Activated naive CD4-positive, alpha-beta T cell treated with anti-CD3 and anti-CD28 coated beads for 36 hours (primary cell): ENCODE results near the gene PEPD. TPM values are rescaled to one million over a fixed set of nuclear protein-coding genes. Genes with fewer than 3 reads are reported as not detected.

Source experiments
- CTCF ChIA-PET: fragments of 350-600 bp; sonication (Branson Sonifier 250); formaldehyde crosslinking; loops from one replicate; lab custom pipeline; 2021; ENCODE audit warnings: antibody characterized with exemption; lab: Charles Lee
- DNase-seq: peaks from one replicate; pipeline ENCODE4 v3.0.0-alpha.2; 2020
- H3K27ac Mint-ChIP-seq: one replicate; pipeline ENCODE4 v1.8.0; 2021; ENCODE audit warnings: mild to moderate bottlenecking, mixed read lengths
- H3K27me3 Mint-ChIP-seq: one replicate; pipeline ENCODE4 v1.8.0; 2021; ENCODE audit warnings: low read depth, mixed read lengths
- H3K36me3 Mint-ChIP-seq: one replicate; pipeline ENCODE4 v1.8.0; 2021; ENCODE audit warnings: low read depth, mixed read lengths
- H3K4me1 Mint-ChIP-seq: one replicate; pipeline ENCODE4 v1.8.0; 2021; ENCODE audit warnings: low read depth, mixed read lengths
- H3K4me3 Mint-ChIP-seq: one replicate; pipeline ENCODE4 v1.8.0; 2021; ENCODE audit warnings: mild to moderate bottlenecking, moderate library complexity, mixed read lengths
- H3K9me3 Mint-ChIP-seq: one replicate; pipeline ENCODE4 v1.8.0; 2021; ENCODE audit warnings: mixed read lengths
- intact Hi-C: fragments of 100-400 bp; cut with micrococcal nuclease; formaldehyde crosslinking; loops from one replicate; pipeline ENCODE4 v1.15.1; 2023
- total RNA-seq, 2 experiments: library from RNA; stranded (reverse); gene quantifications; one replicate each; pipeline ENCODE4 v1.2.3, GENCODE V29; 2021

PEPD gene
- total RNA-seq, 2 experiments from 2014 or later, result 31.9 to 35.8 TPM

GRCh38 chr19:33472691-33473652, 48.6 kb downstream of the PEPD start:
- H3K4me1 Mint-ChIP-seq, result no peaks in the 10 kb centered on the region
- CTCF ChIA-PET, result interaction anchor here (0.5 to 0.9 kb wide), 3 partner anchors 40 to 364 kb away, joined by 3 read pairs; no protein-coding TSS in a partner anchor
- peaks cover 13% of the 10 kb centered on the region for H3K36me3 Mint-ChIP-seq
- intact Hi-C loops, result no loop called here
- no peaks in the 10 kb centered on the region for H3K27me3 Mint-ChIP-seq
- H3K9me3 Mint-ChIP-seq, result no peaks in the 10 kb centered on the region
- H3K27ac Mint-ChIP-seq, result no peak overlapping the region
- no peak for DNase-seq
- H3K4me3 Mint-ChIP-seq, result no peak overlapping the region

GRCh38 chr19:33472226-33472625, 49.4 kb downstream of the PEPD start:
- Mint-ChIP-seq H3K27ac (no peak overlapping the region), H3K9me3 (no peaks in the 10 kb centered on the region), H3K4me1 (no peaks in the 10 kb centered on the region), H3K4me3 (no peak overlapping the region), H3K27me3 (no peaks in the 10 kb centered on the region), H3K36me3 (peaks cover 6% of the 10 kb centered on the region)
- intact Hi-C loops, result no loop called here
- DNase-seq, result no peak
- CTCF ChIA-PET, result no interaction called here

- intact Hi-C loops, result no loop called here
- Mint-ChIP-seq H3K27ac (no peak overlapping the region), H3K9me3 (no peaks in the 10 kb centered on the region), H3K27me3 (no peaks in the 10 kb centered on the region), H3K4me3 (no peak overlapping the region), H3K36me3 (peaks cover 2% of the 10 kb centered on the region), H3K4me1 (no peaks in the 10 kb centered on the region)
- CTCF ChIA-PET, result no interaction called here
- DNase-seq, result no peak
Observed at GRCh38 chr19:33471111-33471996, 50.2 kb downstream of the PEPD start.

DNA sequence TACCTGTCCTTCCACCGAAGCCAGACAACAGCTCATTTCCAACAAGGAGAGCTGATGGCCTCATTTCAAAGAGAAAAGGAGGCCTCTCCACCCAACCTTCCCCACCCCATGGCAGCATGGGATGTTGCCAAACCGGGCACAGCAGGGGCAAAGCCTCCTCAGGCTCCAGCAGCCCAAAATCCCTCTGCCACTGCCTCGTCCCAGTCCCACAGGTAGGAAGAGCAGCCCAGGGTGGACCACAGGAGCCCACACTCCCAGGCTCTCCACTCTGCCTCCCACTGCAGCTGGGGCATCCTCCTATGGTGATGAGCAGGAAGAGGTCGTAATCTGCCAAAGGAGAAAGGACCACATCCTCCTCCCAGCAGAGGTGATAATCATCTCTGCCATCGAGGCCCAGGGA, 50.9 kb downstream of the PEPD start:
- CTCF ChIA-PET, result no interaction called here

DNA sequence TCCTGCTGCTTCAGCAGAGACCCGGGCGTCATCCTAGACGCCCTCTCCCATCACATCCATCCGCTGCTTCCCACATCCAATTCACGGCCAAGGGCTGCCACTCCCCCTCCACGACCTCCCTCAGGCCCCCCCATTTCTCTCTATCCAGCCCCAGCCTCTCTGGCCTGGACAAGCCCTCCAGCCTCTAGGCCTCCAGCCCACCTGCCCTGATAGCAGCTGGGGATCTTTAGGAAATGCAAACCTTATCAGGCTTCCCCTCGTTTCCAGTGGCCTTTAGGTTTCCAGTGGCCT, 51.6 kb downstream of the PEPD start:
- H3K27me3 Mint-ChIP-seq, result no peaks in the 10 kb centered on the region
- no peaks in the 10 kb centered on the region for H3K4me1 Mint-ChIP-seq
- CTCF ChIA-PET, result no interaction called here
- DNase-seq, result no peak
- H3K4me3 Mint-ChIP-seq, result no peak overlapping the region
- H3K9me3 Mint-ChIP-seq, result no peaks in the 10 kb centered on the region
- H3K27ac Mint-ChIP-seq, result no peak overlapping the region
- H3K36me3 Mint-ChIP-seq, result peaks cover 2% of the 10 kb centered on the region
- intact Hi-C loops, result no loop called here

More for the DNA sequence above, 50.9 kb downstream of the PEPD start:
- H3K36me3 Mint-ChIP-seq, result peaks cover 2% of the 10 kb centered on the region
- H3K27me3 Mint-ChIP-seq, result no peaks in the 10 kb centered on the region
- H3K27ac Mint-ChIP-seq, result no peak overlapping the region
- intact Hi-C loops, result no loop called here
- H3K4me1 Mint-ChIP-seq, result no peaks in the 10 kb centered on the region
- H3K9me3 Mint-ChIP-seq, result no peaks in the 10 kb centered on the region
- no peak for DNase-seq
- no peak overlapping the region for H3K4me3 Mint-ChIP-seq

- no peak overlapping the region for H3K27ac Mint-ChIP-seq
- intact Hi-C loops, result no loop called here
- peaks cover 2% of the 10 kb centered on the region for H3K36me3 Mint-ChIP-seq
- no peak overlapping the region for H3K4me3 Mint-ChIP-seq
- H3K4me1 Mint-ChIP-seq, result no peaks in the 10 kb centered on the region
- CTCF ChIA-PET, result no interaction called here
- no peaks in the 10 kb centered on the region for H3K27me3 Mint-ChIP-seq
- H3K9me3 Mint-ChIP-seq, result no peaks in the 10 kb centered on the region
- DNase-seq, result no peak
Observed at GRCh38 chr19:33469171-33470039, 52.2 kb downstream of the PEPD start.

GRCh38 chr19:33468361-33469170, 53.0 kb downstream of the PEPD start:
- H3K36me3 Mint-ChIP-seq, result no peaks in the 10 kb centered on the region
- H3K27ac Mint-ChIP-seq, result no peak overlapping the region
- no peak overlapping the region for H3K4me3 Mint-ChIP-seq
- DNase-seq, result no peak
- H3K9me3 Mint-ChIP-seq, result no peaks in the 10 kb centered on the region
- H3K4me1 Mint-ChIP-seq, result no peaks in the 10 kb centered on the region
- intact Hi-C loops, result no loop called here
- CTCF ChIA-PET, result no interaction called here
- no peaks in the 10 kb centered on the region for H3K27me3 Mint-ChIP-seq

- CTCF ChIA-PET, result no interaction called here
- H3K27ac Mint-ChIP-seq, result no peak overlapping the region
- H3K27me3 Mint-ChIP-seq, result no peaks in the 10 kb centered on the region
- H3K9me3 Mint-ChIP-seq, result no peaks in the 10 kb centered on the region
- H3K36me3 Mint-ChIP-seq, result no peaks in the 10 kb centered on the region
- intact Hi-C loops, result no loop called here
- H3K4me3 Mint-ChIP-seq, result no peak overlapping the region
- H3K4me1 Mint-ChIP-seq, result no peaks in the 10 kb centered on the region
- DNase-seq, result no peak
Observed at GRCh38 chr19:33467851-33468250, 53.7 kb downstream of the PEPD start.

- CTCF ChIA-PET, result no interaction called here
- H3K27ac Mint-ChIP-seq, result no peak overlapping the region
- H3K4me1 Mint-ChIP-seq, result no peaks in the 10 kb centered on the region
- H3K27me3 Mint-ChIP-seq, result no peaks in the 10 kb centered on the region
- no peak overlapping the region for H3K4me3 Mint-ChIP-seq
- DNase-seq, result no peak
- H3K36me3 Mint-ChIP-seq, result no peaks in the 10 kb centered on the region
- H3K9me3 Mint-ChIP-seq, result no peaks in the 10 kb centered on the region
- intact Hi-C loops, result no loop called here
Observed at GRCh38 chr19:33465834-33466233, 55.8 kb downstream of the PEPD start.

GRCh38 chr19:33465371-33465770, 56.2 kb downstream of the PEPD start:
- no peaks in the 10 kb centered on the region for H3K4me1 Mint-ChIP-seq
- DNase-seq, result no peak
- H3K27me3 Mint-ChIP-seq, result no peaks in the 10 kb centered on the region
- no peak overlapping the region for H3K27ac Mint-ChIP-seq
- no peak overlapping the region for H3K4me3 Mint-ChIP-seq
- H3K9me3 Mint-ChIP-seq, result no peaks in the 10 kb centered on the region
- intact Hi-C loops, result no loop called here
- CTCF ChIA-PET, result no interaction called here
- peaks cover 1% of the 10 kb centered on the region for H3K36me3 Mint-ChIP-seq

- DNase-seq, result no peak
- peaks cover 3% of the 10 kb centered on the region for H3K36me3 Mint-ChIP-seq
- no peaks in the 10 kb centered on the region for H3K9me3 Mint-ChIP-seq
- no peak overlapping the region for H3K27ac Mint-ChIP-seq
- H3K4me1 Mint-ChIP-seq, result no peaks in the 10 kb centered on the region
- CTCF ChIA-PET, result no interaction called here
- intact Hi-C loops, result no loop called here
- no peaks in the 10 kb centered on the region for H3K27me3 Mint-ChIP-seq
- H3K4me3 Mint-ChIP-seq, result no peak overlapping the region
Observed at GRCh38 chr19:33464733-33465115, 56.9 kb downstream of the PEPD start.
